GM23338 (cell line): ENCODE results near the gene TRIM13.

Experiments used
- CREB1 ChIP-seq: fragments of 250-450 bp; sonication (Bioruptor Pico); IDR thresholded peaks from 2 replicates; pipeline ENCODE4 v1.5.0; 2020; ENCODE audit warnings: low read depth, mild to moderate bottlenecking, moderate library complexity
- EZH2 ChIP-seq: fragments of 200-600 bp; sonication (generic); IDR thresholded peaks from one replicate; pipeline ENCODE4 v1.8.0; 2017; ENCODE audit warnings: antibody characterized with exemption, mild to moderate bottlenecking, low read depth; ENCODE audit not compliant: unreplicated experiment
- EZH2phosphoT487 ChIP-seq: fragments of 200-600 bp; sonication (generic); IDR thresholded peaks from one replicate; pipeline ENCODE4 v1.8.1; 2018; ENCODE audit warnings: antibody characterized with exemption; ENCODE audit not compliant: unreplicated experiment
- JUNB ChIP-seq: IDR thresholded peaks from one replicate; pipeline ENCODE4 v1.6.1; 2016; ENCODE audit warnings: antibody characterized with exemption; ENCODE audit not compliant: unreplicated experiment
- NANOG ChIP-seq: IDR thresholded peaks from 2 replicates; pipeline ENCODE4 v1.6.1; 2016; ENCODE audit warnings: antibody characterized with exemption, borderline replicate concordance
- POLR2AphosphoS5 ChIP-seq: IDR thresholded peaks from 2 replicates; pipeline ENCODE4 v1.6.1; 2016; ENCODE audit warnings: antibody characterized with exemption, low read depth
- ZNF331 ChIP-seq: fragments of 250-450 bp; sonication (Bioruptor Pico); IDR thresholded peaks from 2 replicates; pipeline ENCODE4 v1.5.0; 2020; ENCODE audit warnings: low read depth, mild to moderate bottlenecking, moderate library complexity
- TF ChIP-seq, protein P1 (sequence below), 2 experiments: fragments of 200-600 bp in 1 of 2; sonication (generic) in 1 of 2; conservative IDR thresholded peaks; 2 replicates each; pipeline versions ENCODE4 v1.5.1 to v1.6.1; 2016 to 2017; ENCODE audit warnings: antibody characterized with exemption in 2 of 2, low read depth in 2 of 2, mild to moderate bottlenecking in 2 of 2, moderate library complexity in 1 of 2
- TF ChIP-seq, protein P2 (sequence below): IDR thresholded peaks from 2 replicates; pipeline ENCODE4 v1.6.1; 2016; ENCODE audit warnings: antibody characterized with exemption
- TF ChIP-seq, protein P3 (sequence below): IDR thresholded peaks from one replicate; pipeline ENCODE4 v1.6.1; 2018; ENCODE audit warnings: antibody characterized with exemption; ENCODE audit not compliant: unreplicated experiment

DNA sequence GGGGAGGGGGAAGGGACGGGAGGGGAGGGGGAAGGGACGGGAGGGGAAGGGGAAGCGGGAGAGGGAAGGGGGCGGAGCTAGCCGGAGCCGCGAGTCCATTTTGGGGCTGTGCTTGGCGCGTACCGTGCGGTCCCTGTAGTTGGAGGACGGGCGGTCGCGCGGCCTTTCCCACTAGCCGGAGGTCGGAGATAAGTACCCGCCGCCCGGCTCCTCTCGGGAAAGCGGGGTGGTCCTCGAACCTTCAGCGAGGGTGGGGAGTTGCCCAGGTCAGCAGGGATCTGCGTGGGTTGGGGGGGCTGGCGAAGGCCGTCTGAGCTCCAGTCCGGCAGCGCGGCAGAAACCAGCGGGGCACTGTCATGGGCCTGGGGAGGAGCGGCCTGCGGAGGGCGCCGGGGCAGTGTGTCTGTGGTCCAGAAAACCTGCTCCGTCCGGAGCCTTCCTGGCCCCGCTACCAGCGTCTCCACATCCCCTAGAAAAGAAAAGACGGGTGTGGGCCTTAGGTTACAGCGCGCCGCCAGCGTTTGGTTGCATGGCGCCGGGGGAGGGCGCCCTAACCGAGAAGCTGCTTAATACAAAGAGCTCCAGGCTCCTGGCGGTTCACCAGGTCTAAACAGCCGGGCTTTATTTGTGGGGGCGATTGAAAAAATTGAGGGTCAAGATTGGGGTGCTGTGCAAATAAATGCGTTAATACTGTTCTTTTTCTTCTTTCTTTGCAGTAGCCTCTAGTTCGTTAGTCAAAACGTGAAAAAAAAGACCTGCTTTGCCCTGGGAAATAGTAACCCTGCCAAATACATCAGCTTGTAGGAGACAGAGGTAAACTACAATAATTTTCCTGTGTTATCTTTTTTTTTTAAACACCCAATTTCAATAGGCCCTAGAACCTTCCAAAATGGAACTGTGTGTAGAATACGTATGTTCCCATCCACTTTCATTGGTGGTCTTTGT is at the start of gene TRIM13:
- TF ChIP-seq, protein P1, sequence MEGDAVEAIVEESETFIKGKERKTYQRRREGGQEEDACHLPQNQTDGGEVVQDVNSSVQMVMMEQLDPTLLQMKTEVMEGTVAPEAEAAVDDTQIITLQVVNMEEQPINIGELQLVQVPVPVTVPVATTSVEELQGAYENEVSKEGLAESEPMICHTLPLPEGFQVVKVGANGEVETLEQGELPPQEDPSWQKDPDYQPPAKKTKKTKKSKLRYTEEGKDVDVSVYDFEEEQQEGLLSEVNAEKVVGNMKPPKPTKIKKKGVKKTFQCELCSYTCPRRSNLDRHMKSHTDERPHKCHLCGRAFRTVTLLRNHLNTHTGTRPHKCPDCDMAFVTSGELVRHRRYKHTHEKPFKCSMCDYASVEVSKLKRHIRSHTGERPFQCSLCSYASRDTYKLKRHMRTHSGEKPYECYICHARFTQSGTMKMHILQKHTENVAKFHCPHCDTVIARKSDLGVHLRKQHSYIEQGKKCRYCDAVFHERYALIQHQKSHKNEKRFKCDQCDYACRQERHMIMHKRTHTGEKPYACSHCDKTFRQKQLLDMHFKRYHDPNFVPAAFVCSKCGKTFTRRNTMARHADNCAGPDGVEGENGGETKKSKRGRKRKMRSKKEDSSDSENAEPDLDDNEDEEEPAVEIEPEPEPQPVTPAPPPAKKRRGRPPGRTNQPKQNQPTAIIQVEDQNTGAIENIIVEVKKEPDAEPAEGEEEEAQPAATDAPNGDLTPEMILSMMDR (conservative IDR thresholded peaks at IDR 0.05; ENCODE audit: low read depth in 2 of 2), result peak; percentile 73 to 78
- TF ChIP-seq POLR2AphosphoS5, result peak; percentile 51
- TF ChIP-seq EZH2, result no peak
- no peak for TF ChIP-seq CREB1 (CRISPR knock-in tag)
- TF ChIP-seq, protein P2, sequence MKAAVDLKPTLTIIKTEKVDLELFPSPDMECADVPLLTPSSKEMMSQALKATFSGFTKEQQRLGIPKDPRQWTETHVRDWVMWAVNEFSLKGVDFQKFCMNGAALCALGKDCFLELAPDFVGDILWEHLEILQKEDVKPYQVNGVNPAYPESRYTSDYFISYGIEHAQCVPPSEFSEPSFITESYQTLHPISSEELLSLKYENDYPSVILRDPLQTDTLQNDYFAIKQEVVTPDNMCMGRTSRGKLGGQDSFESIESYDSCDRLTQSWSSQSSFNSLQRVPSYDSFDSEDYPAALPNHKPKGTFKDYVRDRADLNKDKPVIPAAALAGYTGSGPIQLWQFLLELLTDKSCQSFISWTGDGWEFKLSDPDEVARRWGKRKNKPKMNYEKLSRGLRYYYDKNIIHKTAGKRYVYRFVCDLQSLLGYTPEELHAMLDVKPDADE, result no peak
- no peak for TF ChIP-seq ZNF331 (CRISPR knock-in tag)
- TF ChIP-seq, protein P3, sequence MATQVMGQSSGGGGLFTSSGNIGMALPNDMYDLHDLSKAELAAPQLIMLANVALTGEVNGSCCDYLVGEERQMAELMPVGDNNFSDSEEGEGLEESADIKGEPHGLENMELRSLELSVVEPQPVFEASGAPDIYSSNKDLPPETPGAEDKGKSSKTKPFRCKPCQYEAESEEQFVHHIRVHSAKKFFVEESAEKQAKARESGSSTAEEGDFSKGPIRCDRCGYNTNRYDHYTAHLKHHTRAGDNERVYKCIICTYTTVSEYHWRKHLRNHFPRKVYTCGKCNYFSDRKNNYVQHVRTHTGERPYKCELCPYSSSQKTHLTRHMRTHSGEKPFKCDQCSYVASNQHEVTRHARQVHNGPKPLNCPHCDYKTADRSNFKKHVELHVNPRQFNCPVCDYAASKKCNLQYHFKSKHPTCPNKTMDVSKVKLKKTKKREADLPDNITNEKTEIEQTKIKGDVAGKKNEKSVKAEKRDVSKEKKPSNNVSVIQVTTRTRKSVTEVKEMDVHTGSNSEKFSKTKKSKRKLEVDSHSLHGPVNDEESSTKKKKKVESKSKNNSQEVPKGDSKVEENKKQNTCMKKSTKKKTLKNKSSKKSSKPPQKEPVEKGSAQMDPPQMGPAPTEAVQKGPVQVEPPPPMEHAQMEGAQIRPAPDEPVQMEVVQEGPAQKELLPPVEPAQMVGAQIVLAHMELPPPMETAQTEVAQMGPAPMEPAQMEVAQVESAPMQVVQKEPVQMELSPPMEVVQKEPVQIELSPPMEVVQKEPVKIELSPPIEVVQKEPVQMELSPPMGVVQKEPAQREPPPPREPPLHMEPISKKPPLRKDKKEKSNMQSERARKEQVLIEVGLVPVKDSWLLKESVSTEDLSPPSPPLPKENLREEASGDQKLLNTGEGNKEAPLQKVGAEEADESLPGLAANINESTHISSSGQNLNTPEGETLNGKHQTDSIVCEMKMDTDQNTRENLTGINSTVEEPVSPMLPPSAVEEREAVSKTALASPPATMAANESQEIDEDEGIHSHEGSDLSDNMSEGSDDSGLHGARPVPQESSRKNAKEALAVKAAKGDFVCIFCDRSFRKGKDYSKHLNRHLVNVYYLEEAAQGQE, result no peak
- TF ChIP-seq EZH2phosphoT487, result no peak
- no peak for TF ChIP-seq JUNB
- no peak for TF ChIP-seq NANOG
